Neuronal stem cell (in vitro differentiated cells): ENCODE data around the gene MLN.
"Not testable (repeated sequence)": the region's sequence is repeated elsewhere in the genome, so short reads cannot be mapped to it uniquely, and the experiment has no call there.

Experiments used
- DNase-seq: peaks from one replicate; pipeline ENCODE4 v3.0.0-alpha.2; 2013; ENCODE audit warnings: low spot score
- H2AFZ ChIP-seq: one replicate; pipeline ENCODE4 v1.6.1; 2013; ENCODE audit warnings: mild to moderate bottlenecking, low read length, inconsistent platforms
- H2AK5ac ChIP-seq: 2 replicates; pipeline ENCODE4 v1.6.1; 2013; ENCODE audit warnings: low read depth, mild to moderate bottlenecking, inconsistent platforms, low read length, moderate library complexity, mixed read lengths
- H2BK120ac ChIP-seq: 2 replicates; pipeline ENCODE4 v1.6.1; 2013; ENCODE audit warnings: low read depth, mild to moderate bottlenecking, inconsistent platforms, low read length, moderate library complexity, mixed read lengths
- H2BK12ac ChIP-seq: one replicate; pipeline ENCODE4 v1.6.1; 2013; ENCODE audit warnings: low read length, inconsistent platforms
- H2BK15ac ChIP-seq: 2 replicates; pipeline ENCODE4 v1.6.1; 2013; ENCODE audit warnings: mild to moderate bottlenecking, low read length, inconsistent platforms, mixed read lengths
- H2BK5ac ChIP-seq: one replicate; pipeline ENCODE4 v1.6.1; 2013; ENCODE audit warnings: inconsistent platforms, mild to moderate bottlenecking, low read length, moderate library complexity
- H3K14ac ChIP-seq: one replicate; pipeline ENCODE4 v1.6.1; 2013; ENCODE audit warnings: low read length, inconsistent platforms
- H3K18ac ChIP-seq: 2 replicates; pipeline ENCODE4 v1.6.1; 2013; ENCODE audit warnings: low read length, inconsistent platforms
- H3K23ac ChIP-seq: 2 replicates; pipeline ENCODE4 v1.6.1; 2013; ENCODE audit warnings: low read depth, mild to moderate bottlenecking, mixed read lengths, low read length, inconsistent platforms; ENCODE audit not compliant: poor library complexity
- H3K27ac ChIP-seq: replicated peaks from 3 replicates; pipeline ENCODE4 v1.5.1; 2013; ENCODE audit warnings: low read length, inconsistent platforms
- H3K27me3 ChIP-seq, 3 experiments: 2 replicates each; pipeline ENCODE4 v1.6.1; 2013; ENCODE audit warnings: low read length in 3 of 3, mild to moderate bottlenecking in 2 of 3, inconsistent platforms in 1 of 3, low read depth in 1 of 3, mixed read lengths in 1 of 3, moderate library complexity in 1 of 3; ENCODE audit not compliant: control insufficient read depth in 3 of 3, insufficient read depth in 3 of 3
- H3K36me3 ChIP-seq, 2 donors: replicated peaks in 1 of 2; 2 replicates each; pipeline ENCODE4 v1.6.1; 2013; ENCODE audit warnings: low read length in 2 of 2; ENCODE audit not compliant: control insufficient read depth in 2 of 2, insufficient read depth in 2 of 2
- H3K4ac ChIP-seq: 2 replicates; pipeline ENCODE4 v1.6.1; 2013; ENCODE audit warnings: inconsistent platforms, mild to moderate bottlenecking, low read length, moderate library complexity
- H3K4me1 ChIP-seq, 2 donors: 1 replicate in 1 of 2; 2 replicates in 1 of 2; pipeline ENCODE4 v1.6.1; 2013; ENCODE audit warnings: low read length in 2 of 2, low read depth in 1 of 2; ENCODE audit not compliant: control insufficient read depth in 2 of 2, insufficient read depth in 1 of 2
- H3K4me2 ChIP-seq: one replicate; pipeline ENCODE4 v1.6.1; 2013; ENCODE audit warnings: mild to moderate bottlenecking, low read length, inconsistent platforms; ENCODE audit not compliant: insufficient read depth, poor library complexity, severe bottlenecking
- H3K4me3 ChIP-seq, 2 donors: 2 replicates each; pipeline ENCODE4 v1.5.1; 2013; ENCODE audit warnings: low read length in 2 of 2, mild to moderate bottlenecking in 2 of 2, inconsistent platforms in 1 of 2, moderate library complexity in 1 of 2
- H3K79me1 ChIP-seq: one replicate; pipeline ENCODE4 v1.6.1; 2013; ENCODE audit warnings: low read depth, mild to moderate bottlenecking, inconsistent platforms, low read length, moderate library complexity
- H3K9ac ChIP-seq: one replicate; pipeline ENCODE4 v1.6.1; 2013; ENCODE audit warnings: mild to moderate bottlenecking, low read depth, low read length, inconsistent platforms; ENCODE audit not compliant: poor library complexity
- H3K9me3 ChIP-seq, 2 donors: replicated peaks in 1 of 2; 2 replicates each; pipeline versions ENCODE3 to v1.6.1; 2013; ENCODE audit warnings: low read length in 2 of 2, mild to moderate bottlenecking in 2 of 2, inconsistent platforms in 1 of 2, low read depth in 1 of 2, mixed read lengths in 1 of 2, moderate library complexity in 1 of 2; ENCODE audit not compliant: control insufficient read depth in 2 of 2, insufficient read depth in 1 of 2
- H4K8ac ChIP-seq: one replicate; pipeline ENCODE4 v1.6.1; 2013; ENCODE audit warnings: low read depth, mild to moderate bottlenecking, inconsistent platforms, low read length, moderate library complexity
- H4K91ac ChIP-seq: one replicate; pipeline ENCODE4 v1.6.1; 2013; ENCODE audit warnings: low read length, low read depth, mild to moderate bottlenecking, inconsistent platforms; ENCODE audit not compliant: poor library complexity
- WGBS, 2 donors: extraction: QIAGEN DNeasy Blood & Tissue Kit; methylation state at CpG; one replicate each; pipeline ENCODE4 v1.1.7; 2013; ENCODE audit warnings: missing lambda C conversion rate in 2 of 2, mixed read lengths in 1 of 2; ENCODE audit not compliant: insufficient read length in 2 of 2, insufficient replicate concordance in 1 of 2; ENCODE audit errors: extremely low coverage in 2 of 2; 5-methylcytosine and 5-hydroxymethylcytosine counted together

The MLN gene

GRCh38 chr6:33834401-33835392 is 30.9 kb upstream of the MLN start:
- H3K27ac ChIP-seq, result no peak overlapping the region
- no peak overlapping the region for H3K4me2 ChIP-seq
- H4K8ac ChIP-seq, result no peak overlapping the region
- no peak overlapping the region for H3K4me3 ChIP-seq
- no CpG with 5 or more reads among the region's 22 CpGs for WGBS, 2 donors
- H2BK5ac ChIP-seq, result no peak overlapping the region
- peak overlapping the region; percentile 83 for H2BK15ac ChIP-seq
- no peak overlapping the region for H4K91ac ChIP-seq
- H3K23ac ChIP-seq, result peak overlapping the region; percentile 25
- H2BK120ac ChIP-seq, result no peak overlapping the region
- H3K9ac ChIP-seq, result no peak overlapping the region
- H3K9me3 ChIP-seq, result peaks cover 5 to 10% of the 10 kb centered on the region in 2 donors
- H3K14ac ChIP-seq, result no peak overlapping the region
- no peaks in the 10 kb centered on the region for H3K36me3 ChIP-seq
- no peak overlapping the region for H2BK12ac ChIP-seq
- H3K4me1 ChIP-seq, result peaks cover 4 to 18% of the 10 kb centered on the region in 2 donors
- no peak overlapping the region for H2AFZ ChIP-seq
- H3K79me1 ChIP-seq, result no peaks in the 10 kb centered on the region
- peaks cover 0 to 9% (median 0%) of the 10 kb centered on the region in 3 experiments for H3K27me3 ChIP-seq
- no peak for DNase-seq
- peak overlapping the region; percentile 66 for H3K4ac ChIP-seq
- no peak overlapping the region for H2AK5ac ChIP-seq
- peak overlapping the region; percentile 57 for H3K18ac ChIP-seq

GRCh38 chr6:33833599-33833998 is 29.8 kb upstream of the MLN start:
- Histone ChIP-seq H3K4ac (no peak overlapping the region), H4K91ac (no peak overlapping the region), H2AK5ac (no peak overlapping the region), H3K9ac (no peak overlapping the region), H3K27me3 (peaks cover 0 to 17% (median 0%) of the 10 kb centered on the region in 3 experiments), H3K4me2 (no peak overlapping the region), H3K18ac (no peak overlapping the region), H3K4me1 (peaks cover 4 to 12% of the 10 kb centered on the region in 2 donors), H3K9me3 (peaks cover 5 to 10% of the 10 kb centered on the region in 2 donors), H4K8ac (no peak overlapping the region), H2BK120ac (no peak overlapping the region), H3K14ac (no peak overlapping the region), H3K27ac (no peak overlapping the region), H2BK15ac (no peak overlapping the region), H2BK12ac (no peak overlapping the region), H2BK5ac (no peak overlapping the region), H3K4me3 (peak overlapping the region in 1 of 2 donors; percentile 63), H3K23ac (no peak overlapping the region), H2AFZ (no peak overlapping the region), H3K79me1 (no peaks in the 10 kb centered on the region), H3K36me3 (no peaks in the 10 kb centered on the region)
- no peak for DNase-seq
- WGBS, 2 donors, result no CpG with 5 or more reads among the region's 6 CpGs

- not testable (repeated sequence) for H2AFZ ChIP-seq, H3K27ac ChIP-seq, H3K4me2 ChIP-seq, H2BK5ac ChIP-seq, H2BK15ac ChIP-seq, H2AK5ac ChIP-seq, H3K36me3 ChIP-seq, H3K18ac ChIP-seq, H4K91ac ChIP-seq, H3K4me1 ChIP-seq, H3K4ac ChIP-seq, H2BK120ac ChIP-seq, DNase-seq, H3K9ac ChIP-seq, H3K14ac ChIP-seq, H2BK12ac ChIP-seq, H4K8ac ChIP-seq, H3K4me3 ChIP-seq, H3K79me1 ChIP-seq, H3K23ac ChIP-seq
- Histone ChIP-seq H3K27me3 (peaks cover 0 to 23% (median 0%) of the 10 kb centered on the region in 3 experiments), H3K9me3 (peaks cover 5 to 10% of the 10 kb centered on the region in 2 donors)
- WGBS, 2 donors, result no CpG with 5 or more reads among the region's 32 CpGs
Measured at GRCh38 chr6:33832831-33833230, 29.0 kb upstream of the MLN start.

GRCh38 chr6:33831725-33832124 is 27.9 kb upstream of the MLN start:
- peaks cover 0 to 11% of the 10 kb centered on the region in 2 donors for H3K4me1 ChIP-seq
- not testable (repeated sequence) for H3K14ac ChIP-seq, H4K91ac ChIP-seq, H2AFZ ChIP-seq, H2BK5ac ChIP-seq, H3K36me3 ChIP-seq, H3K18ac ChIP-seq, H2AK5ac ChIP-seq, H3K9ac ChIP-seq, H2BK120ac ChIP-seq, DNase-seq, H4K8ac ChIP-seq, H3K4me3 ChIP-seq, H3K9me3 ChIP-seq, H2BK12ac ChIP-seq, H3K4ac ChIP-seq, H3K27ac ChIP-seq, H3K23ac ChIP-seq, H2BK15ac ChIP-seq, H3K4me2 ChIP-seq, H3K79me1 ChIP-seq
- no CpG with 5 or more reads among the region's 5 CpGs for WGBS, 2 donors
- H3K27me3 ChIP-seq, result peaks cover 0 to 25% (median 0%) of the 10 kb centered on the region in 3 experiments
